HG03342 (cell line): ENCODE results near the gene TMPRSS11B.
"Not testable (repeated sequence)": the region's sequence is repeated elsewhere in the genome, so short reads cannot be mapped to it uniquely, and the experiment has no call there.

Experiments used
- ATAC-seq: cut with Tn5 transposase; IDR thresholded peaks from one replicate; pipeline ENCODE4 v1.9.1; 2021; ENCODE audit warnings: mild to moderate bottlenecking, moderate library complexity; ENCODE audit not compliant: unreplicated experiment

TMPRSS11B gene, protein sequence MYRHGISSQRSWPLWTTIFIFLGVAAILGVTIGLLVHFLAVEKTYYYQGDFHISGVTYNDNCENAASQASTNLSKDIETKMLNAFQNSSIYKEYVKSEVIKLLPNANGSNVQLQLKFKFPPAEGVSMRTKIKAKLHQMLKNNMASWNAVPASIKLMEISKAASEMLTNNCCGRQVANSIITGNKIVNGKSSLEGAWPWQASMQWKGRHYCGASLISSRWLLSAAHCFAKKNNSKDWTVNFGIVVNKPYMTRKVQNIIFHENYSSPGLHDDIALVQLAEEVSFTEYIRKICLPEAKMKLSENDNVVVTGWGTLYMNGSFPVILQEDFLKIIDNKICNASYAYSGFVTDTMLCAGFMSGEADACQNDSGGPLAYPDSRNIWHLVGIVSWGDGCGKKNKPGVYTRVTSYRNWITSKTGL

DNA sequence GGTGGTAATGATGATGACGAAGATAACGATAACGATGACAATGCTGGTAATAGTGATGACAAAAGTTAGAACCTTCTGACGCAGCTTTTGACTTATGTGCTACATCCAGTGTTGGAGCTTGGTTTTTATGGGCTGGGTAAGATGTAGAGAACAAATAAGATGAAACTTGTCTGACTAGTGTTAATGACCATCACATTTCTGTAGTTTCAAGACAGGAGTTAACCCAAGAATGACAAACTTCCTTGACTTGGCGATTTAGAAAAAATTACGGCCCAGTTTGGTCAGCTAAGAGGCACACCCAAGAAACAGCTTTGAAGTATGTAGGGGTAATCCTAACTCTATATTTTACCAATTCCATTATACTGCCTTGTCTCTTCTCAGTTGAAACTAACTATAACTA is at the start of gene TMPRSS11B:
TMPRSS11B (minus strand) TSS at position 101 of the 400 bp plus-strand sequence. CDS start 136 bp downstream, outside the sequence.
- no peak for ATAC-seq

DNA sequence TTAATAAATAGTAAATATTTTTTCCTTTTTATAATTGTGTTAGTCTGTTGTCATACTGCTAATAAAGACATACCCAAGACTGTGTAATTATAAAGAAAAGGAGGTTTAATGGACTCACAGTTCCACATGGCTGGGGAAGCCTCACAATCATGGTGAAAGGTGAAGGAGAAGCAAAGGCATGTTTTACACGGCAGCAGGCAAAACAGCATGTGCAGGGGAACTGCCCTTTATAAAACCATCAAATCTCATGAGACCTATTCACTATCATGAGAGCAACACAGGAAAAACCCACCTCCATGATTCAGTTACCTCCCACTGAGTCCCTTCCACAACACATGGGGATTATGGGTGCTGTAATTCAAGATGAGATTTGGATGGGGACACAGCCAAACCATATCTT is 45.8 kb upstream of the TMPRSS11B start:
- ATAC-seq, result no peak

DNA sequence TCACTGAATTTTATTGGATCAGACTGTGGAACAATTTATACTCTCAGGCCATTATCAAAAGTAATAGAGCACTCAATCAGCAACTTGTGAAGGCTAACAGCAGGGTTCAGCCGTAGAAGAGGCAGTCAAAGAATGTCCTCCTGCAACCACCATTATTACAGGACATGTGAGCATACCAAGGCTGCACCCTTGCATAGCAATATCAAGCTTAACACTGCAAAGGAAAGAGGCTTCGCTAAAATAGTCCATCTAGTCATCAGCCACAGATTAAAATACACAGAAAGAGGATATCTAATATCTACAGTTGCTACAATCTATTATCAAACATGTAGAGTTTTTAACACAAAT is 42.9 kb upstream of the TMPRSS11B start:
- ATAC-seq, result no peak

DNA sequence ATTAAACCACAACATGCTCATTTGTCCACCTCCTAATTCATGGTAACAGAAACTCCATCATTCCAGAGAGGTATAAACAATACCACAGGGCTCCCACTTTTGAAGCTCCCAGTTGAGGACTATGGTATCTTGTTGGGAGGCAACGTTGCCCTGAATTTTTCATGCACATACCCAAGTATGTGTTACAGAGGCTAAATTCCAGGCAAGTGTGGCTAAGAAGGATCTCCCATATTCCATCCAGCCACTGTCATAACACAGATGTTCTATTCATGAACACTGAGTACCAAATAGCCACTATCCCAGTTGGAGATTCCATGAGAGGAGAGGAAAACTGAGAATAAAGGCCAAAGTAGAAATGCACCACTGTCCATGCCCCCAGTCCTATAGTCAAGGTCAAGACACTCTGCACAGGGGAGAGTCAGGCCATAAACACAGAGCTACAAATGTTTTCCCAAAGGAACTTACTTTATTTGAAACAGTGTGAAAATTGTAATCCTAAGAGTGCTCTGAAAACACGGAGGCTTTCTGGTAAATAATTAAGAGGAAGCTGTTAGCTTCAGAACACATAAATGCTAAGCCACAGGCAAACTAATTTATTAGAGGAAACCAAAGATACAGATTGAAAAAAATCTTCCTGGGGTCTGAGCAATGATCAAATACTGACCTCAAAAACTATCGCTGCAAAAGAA is 42.4 kb upstream of the TMPRSS11B start:
- ATAC-seq, result no peak

DNA sequence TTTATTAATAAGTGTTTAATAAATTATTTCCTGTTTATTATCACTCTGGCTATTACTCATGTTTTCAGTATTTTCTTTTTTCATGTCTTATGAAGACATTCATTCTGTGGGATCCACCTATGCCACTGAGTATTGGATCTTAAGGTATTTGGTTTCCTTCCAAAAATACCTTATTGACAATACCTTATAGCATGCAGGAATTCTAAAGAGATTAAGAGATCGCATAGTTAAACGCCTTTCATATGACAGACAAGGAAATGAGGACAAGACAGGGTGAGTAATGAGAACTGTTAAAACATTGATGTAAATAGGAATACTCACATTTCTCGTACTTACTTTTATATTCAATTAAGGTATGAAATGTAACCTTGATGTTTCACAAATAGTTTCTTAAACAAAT is 38.2 kb upstream of the TMPRSS11B start:
- no peak for ATAC-seq

DNA sequence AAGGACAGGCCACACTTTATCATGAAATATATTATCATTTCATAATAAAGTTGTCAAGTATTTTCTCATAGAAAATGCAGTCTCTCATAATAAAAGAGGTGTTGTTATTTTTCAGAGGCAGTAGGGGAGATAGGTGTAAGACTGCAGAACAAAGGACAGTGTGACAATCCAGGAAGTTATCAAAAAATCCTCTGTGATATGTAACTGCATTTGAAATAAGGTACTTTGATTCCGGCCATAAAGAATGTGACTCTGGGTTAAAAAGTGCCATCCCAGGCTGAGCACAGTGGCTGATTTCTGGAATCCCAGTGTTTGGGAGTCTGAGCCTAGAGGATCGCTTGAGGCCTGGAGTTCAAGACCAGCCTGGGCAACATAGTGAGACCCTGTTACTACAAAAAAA is 37.6 kb upstream of the TMPRSS11B start:
- no peak for ATAC-seq

DNA sequence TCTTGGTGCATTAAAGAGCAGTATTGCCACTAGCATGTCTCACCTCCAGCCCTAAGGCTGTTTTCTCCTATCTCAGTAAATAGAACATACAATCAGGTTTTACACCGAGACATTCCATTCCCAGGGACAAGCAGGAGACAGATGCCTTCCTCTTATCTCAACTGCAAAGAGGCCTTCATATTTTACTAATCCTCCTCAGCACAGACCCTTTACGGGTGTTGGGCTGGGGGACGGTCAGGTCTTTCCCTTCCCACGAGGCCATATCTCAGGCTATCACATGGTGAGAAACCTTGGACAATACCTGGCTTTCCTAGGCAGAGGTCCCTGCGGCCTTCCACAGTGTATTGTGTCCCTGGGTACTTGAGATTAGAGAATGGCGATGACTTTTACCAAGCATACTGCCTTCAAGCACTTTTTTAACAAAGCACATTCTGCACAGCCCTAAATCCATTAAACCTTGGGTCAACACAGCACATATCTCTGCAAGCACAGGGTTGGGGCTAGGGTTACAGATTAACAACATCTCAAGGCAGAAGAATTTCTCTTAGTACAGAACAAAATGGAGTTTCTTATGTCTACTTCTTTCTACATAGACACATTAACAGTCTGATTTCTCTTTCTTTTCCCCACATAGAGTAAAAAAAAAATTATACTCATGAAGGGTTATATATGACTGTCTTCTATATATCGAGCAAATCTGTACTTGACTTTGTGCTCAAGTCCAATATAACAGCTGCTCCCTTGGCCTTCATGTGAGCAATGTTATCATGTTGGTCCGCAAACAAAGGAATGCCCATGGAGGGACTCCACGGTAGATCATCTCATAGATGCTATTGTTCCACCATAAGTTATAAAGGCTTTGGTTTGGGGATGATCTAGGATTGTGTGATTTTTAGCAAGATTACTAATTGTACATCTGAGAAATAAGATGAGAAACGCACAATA is 36.6 kb upstream of the TMPRSS11B start:
- ATAC-seq, result not testable (repeated sequence)

DNA sequence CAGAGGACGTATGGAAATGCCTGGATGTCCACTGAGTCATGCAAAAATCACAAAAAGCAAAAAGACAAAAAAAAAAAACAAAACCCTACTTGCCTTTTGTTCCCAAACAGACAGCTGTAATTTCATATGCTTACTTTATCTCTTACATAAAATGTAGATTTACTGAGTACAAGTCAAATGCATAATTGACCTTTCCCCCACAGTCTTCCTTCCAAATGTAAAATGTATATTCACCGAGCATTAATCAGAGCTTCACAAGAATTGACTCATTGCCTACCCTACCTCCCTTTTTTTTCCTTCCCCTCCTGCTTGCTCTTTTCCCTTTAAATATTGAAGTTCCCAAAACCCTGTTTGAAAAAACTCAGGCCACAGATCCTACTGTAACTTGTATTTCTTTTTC is 32.5 kb upstream of the TMPRSS11B start:
- no peak for ATAC-seq

DNA sequence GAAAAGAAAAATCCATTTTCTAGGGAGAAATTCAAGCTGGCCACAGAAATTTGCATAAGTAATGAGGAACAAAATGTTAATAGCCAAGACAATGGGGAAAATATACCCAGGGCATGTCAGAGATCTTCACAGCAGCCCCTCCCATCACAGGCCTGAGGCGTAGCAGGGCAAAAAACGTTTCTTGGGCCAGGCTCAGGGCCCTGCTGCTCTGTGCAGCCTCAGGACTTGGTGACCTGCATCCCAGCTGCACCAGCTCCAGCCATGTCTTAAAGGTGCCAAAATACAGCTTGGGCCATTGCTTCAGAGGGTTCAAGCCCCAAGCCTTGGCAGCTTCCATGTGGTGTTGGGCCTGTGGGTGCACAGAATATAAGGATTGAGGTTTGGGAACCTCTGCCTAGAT is 32.1 kb upstream of the TMPRSS11B start:
- no peak for ATAC-seq

DNA sequence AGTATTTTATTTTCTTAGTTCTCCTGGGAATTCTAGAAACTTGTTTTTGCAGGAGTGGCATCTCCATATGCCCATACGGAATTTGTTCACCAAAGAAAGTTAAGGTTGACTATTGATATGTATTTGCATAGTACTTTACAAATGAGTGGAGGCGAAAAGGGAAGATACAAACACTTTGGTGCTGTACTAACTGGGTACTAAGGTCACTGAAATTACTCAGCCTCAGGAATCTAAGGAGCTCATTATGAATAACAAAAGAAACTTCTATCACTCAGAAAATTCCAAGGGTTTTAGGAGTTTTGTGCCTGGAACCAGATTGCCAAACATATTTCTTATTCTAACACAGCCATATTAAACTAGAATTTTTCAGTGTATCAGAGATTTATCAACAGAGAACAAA is 27.4 kb upstream of the TMPRSS11B start:
- peak; percentile 53 for ATAC-seq

DNA sequence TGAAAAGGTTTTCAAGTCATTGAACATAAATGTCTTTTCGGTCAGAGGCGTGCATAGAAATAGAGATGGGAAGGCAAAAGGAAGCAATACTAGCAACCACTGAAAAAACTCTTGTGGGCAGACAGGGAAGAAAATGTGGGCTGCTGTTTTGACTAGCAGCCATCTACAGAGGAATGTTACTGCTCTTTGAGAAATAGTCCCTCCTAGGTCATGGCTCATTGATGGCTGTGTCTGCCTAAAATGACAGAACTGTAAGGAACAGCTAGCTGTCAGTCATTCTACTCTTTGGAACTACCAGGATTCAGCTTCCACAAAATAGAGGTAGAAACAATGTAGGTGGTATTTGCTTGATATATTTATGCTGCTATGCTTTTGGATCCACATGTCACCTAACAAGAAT is 26.9 kb upstream of the TMPRSS11B start:
- peak; percentile 48 for ATAC-seq

DNA sequence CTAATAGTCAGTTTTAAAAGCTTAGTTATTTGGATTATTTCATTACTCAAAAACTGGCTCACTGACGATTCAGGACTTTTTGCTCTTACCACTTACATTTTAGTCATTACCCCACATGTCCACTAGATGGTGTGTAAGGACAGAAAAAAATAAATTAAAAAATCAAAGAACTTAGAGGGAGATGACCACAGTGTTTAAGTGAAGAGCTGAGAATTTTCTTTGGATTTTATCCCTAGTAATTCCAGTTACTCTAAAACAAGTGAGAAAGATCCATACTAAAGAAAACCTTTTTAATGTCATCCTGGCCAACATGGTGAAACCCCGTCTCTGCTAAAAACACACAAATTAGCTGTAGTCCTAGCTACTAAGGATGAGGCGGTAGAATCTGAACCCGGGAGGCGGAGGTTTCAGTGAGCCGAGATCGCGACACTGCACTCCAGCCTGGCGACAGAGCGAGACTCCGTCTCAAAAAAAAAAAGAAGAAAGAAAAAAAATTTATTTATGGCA is 26.4 kb upstream of the TMPRSS11B start:
- ATAC-seq, result peak; percentile 54

DNA sequence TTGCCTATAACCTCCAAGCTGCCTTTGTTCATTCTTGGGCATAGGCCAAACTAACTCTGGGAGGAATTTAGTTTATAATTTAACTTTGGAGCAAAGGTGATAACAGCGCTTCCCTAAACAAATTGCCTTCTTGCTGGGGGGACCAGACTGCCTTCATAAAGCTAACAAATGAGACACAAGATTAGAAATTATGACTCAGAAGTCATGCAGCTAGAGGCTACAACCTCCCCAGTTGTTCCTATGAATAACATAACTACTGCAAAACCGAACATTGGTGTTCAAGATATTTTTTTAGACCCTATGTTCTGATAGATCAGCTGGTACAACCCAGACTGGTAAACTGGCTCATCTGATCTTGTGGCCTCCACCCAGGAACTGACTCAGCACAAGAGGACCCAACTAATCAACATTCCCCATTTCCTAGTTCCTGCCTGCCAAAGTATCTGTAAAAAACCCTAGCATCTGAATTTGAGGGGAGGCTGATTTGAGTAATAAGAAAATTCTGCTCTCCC is 22.0 kb upstream of the TMPRSS11B start:
- ATAC-seq, result no peak

DNA sequence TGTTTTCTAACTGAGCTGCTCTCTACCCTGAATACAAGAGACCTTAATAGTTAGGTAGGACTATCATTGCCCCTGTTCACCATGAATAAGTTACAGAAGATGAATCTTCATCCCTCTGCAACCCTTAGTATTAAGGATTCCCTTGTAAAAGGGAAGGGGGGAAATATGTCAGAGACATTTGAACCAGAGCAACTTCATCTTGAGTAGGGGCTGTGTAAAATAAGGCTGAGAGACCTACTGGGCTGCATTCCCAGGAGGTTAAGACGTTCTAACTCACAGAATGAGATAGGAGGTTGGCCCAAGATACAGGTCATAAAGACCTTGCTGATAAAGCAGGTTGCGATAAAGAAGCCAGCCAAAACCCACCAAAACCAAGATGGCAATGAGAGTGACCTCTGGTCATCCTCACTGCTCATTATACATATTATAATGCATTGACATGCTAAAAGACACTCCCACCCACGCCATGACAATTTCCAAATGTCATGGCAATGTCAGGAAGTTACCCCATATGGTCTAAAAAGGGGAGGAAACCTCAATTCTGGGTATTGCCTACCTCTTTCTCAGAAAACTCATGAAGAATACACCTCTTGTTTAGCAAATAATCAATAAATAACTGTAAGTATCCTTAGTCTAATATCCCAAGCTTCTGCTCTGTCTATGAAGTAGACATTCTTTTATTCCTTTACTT is 19.5 kb upstream of the TMPRSS11B start:
- ATAC-seq, result no peak

DNA sequence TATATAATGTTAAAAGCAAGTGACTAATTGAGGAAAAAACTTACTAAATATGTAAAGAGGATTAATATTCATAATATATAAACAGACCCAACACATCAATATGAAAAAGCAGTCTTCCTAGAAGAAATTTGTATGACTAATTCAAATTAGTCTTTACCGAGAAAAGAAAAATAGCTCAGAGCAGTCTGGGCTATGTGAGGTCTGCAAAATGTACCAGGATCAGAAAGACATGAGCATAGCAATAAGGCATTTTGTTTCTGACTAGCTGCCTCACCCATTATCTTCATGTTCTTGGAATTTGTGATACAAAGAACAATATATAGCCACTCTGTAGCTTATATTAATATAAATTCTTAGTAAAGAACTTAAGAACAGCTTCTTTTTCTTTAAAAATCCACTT is 13.7 kb upstream of the TMPRSS11B start:
- no peak for ATAC-seq

DNA sequence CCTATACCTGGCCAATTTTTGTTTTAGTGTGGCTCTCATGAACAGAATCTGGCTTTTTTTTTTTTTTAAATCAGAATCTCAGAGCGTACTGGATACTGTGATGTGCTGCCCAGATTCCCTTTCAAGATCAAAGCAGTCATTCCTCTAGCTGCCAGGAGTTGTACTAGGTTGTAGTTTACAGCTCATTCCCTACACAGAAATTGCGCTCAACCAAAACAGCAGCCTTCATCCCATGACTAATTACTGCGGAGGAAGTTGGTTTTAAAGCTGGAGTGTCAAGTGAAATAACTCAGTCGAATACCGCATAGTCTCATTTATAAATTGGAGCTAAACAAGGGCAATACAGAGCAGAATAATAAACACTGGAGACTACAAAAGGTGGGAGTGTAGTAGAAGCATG is 12.2 kb upstream of the TMPRSS11B start:
- no peak for ATAC-seq

DNA sequence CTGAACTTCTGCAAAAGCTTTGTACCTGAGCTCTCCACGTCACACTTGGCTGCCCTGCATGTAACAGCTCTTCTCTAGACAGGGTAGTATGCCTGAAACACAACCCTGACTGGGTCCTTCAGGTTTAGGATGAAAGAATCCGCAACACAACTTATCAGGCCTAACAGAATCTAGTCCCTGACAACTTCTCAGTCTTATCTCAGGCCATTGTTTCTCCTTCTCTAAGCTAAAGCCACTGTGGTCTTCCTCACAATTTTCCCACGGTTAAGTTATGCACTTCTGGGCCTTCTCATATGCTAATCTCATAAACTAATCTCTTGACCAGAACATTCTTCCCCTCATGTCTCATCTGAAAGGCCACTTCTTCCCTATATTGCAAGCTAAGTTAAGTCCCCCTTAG is 10.8 kb upstream of the TMPRSS11B start:
- no peak for ATAC-seq

DNA sequence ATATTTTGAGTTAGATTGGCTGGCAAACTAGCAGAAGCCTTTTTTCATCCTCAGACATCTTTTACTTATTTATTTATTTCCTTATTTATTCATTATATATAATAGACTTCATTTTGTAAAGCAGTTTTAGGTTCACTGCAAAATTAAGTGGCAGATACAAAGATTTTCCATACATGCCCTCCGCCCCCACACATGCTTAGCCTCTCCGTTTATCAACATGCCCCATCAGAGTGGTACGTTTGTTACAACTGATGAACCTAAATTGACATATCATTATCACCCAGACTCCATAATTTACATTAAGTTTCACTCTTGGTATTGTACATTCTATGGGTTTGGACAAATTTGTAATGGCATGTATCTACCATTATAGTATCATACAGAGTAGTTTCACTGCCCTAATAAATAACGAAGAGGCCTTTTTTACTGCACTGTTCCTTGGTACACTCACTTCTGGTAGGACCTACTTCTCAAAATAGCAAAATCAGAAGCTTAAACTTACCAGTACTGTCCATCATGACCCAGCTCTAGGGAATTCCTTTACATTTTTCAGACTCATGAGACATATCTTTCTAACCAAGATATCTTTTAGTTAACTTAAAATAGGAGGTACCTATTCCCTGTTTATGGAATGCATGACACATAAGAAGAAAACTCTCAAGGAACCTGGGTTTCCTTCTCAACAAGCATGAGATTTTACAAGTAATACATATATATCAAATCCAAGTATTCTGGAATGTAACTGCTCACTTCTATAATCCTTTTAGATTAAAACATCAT is 4.8 kb upstream of the TMPRSS11B start:
- ATAC-seq, result no peak

DNA sequence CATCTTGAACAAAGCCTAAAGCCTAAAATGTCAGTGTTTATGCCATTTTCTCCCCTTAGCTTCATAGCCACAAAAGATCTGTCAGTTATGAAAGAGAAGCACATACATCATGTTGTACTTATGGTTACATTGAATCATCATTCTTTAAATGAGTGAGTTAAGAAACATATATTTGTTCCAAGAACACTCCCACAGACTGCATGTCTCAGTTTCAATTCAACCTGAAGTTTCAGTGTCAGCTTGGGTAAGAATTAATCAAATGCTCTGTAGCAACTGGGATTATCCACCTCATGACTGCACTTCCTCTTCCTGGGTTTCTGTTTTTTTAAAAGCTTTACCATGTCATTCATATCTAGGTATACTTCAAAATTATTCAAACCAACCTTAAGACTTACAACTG is 3.9 kb upstream of the TMPRSS11B start:
- peak; percentile 84 for ATAC-seq

DNA sequence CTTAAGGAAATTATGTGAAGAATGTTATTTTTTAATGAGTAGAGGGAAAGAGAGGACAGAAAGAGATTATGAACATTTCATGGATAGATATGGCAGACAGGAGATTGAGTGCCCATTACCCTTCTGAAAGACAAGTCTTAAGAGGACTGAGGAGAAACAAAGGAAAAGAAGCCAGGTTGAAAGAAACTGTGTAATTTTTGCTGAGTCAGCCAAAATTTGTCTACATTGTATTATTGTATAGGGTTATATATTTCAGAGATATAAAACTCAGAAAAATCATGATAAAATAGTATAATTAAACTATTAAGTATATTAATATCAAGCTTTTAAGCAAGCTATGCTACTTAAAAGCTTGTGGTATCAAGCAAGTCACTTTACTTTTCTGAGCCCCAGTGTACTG is 4.9 kb downstream of the TMPRSS11B start:
- no peak for ATAC-seq
